ENCODE results near the gene CD48.

- TF ChIP-seq CTCF (IDR thresholded peaks at IDR 0.05; ENCODE audit: insufficient read depth, low read length, poor library complexity, severe bottlenecking) (no peak), EZH2phosphoT487 (conservative IDR thresholded peaks at IDR 0.05; ENCODE audit: low read length) (no peak)
Measured at GRCh38 chr1:160676869-160677597, 34.6 kb downstream of the CD48 start.
